Measurements from ENCODE around the gene FAM221B.
A peak's percentile ranks its signal among the peaks of the same experiment; 100 is the strongest.

Gene FAM221B, protein sequence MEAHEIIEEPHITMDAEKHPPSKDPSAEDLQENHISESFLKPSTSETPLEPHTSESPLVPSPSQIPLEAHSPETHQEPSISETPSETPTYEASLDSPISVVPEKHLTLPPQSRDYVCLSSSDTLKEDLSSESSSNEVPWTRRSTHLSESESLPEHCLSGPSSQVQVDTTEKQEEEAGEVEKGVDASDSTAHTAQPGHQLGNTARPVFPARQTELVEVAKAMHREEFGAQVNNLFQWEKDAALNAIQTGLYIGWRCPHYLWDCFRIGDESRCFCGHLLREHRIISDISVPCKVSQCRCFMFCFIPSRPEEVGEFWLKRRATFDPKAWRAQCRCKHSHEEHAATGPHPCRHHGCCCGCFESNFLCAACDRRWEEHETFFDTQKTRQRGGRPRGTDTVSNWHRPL

DNA sequence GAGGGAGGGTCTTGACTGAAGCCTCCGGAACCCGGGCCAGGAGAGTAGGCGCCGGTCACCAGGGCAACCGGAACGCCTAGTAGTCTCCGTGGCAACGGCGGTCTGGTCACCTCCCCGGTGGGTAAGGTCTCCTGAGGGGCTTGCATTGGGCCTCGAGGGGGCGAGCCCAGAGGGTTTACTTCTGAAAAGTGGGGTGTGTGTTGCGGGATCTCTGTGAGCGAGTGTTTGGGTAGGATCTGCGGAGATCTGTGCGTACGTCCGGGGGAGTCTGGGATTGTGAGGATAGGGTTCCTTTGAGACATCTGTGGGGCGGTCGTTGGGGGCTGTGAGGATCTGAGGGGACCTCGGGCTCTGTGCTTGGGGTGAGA is at the start of gene FAM221B:
TSS of gene FAM221B (minus strand) at position 17 of the 368 bp plus-strand sequence. CDS start 2,571 bp downstream, outside the sequence.
- DNase-seq = no peak

DNA sequence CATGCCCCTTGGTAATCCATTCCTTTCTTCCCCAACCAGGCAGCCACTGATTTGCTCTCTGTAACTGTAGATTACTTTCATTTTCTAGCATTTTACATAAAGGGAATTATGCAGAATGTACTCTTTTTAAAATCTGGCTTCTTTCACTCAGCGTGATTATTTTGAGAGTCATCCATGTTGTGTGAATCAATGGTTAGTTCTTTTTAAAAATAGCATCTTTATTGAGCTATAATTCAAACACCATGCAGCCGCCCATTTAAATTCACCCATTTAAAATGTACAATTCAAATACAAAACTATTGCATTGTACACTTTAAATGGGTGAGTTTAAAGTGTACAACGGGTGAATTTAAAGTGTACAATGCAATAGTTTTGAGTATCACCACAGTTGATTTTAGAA is 44.0 kb upstream of the FAM221B start:
- DNase-seq = no peak

DNA sequence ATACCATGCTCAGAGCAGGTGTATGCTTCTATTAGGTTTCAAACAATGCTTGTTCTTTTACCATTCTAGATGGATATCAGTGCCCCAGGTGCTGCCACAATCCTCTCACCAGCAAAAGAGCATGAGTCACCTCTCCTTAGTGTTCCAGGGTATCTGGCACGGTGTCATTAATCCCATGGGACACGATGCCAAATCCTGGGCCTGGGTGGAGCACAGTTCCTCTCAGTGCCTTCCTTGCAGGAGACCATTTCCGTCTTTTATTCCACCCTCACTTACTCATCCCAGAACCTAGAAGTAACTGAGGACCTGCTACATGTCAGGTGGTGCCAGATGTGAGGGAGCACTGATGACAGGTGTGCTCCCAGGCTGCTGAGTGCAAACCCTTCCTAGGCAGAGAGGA is 43.0 kb upstream of the FAM221B start:
- DNase-seq = no peak

DNA sequence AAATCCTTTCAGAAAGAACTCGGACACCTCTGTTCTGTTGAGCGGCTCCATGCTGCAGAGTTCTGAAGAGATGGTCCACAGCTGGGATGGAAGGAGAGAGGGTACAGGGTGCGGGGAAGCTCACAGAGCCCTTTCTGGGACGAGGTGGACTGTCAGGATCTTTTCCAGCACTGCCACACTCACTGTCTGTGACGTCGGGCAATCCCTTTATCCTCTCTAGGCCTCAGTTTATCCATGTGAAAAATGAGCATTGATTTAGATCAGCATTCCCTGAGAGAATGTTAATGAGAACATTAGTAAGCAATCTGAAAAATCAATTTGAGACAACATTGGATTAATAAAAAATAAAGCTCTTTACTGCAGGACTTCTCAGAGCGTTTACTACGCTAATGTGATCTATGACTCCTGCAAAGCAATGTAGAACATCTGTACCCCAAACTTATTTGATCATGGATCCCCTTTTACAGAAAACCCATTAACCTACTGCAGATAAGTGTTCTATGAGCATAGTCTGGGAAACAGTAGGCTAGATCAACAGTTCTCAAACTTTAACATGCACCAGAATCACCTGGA is 41.9 kb upstream of the FAM221B start, which contains the start of gene OR13J1:
TSS of gene OR13J1 (minus strand) at position 51 of the 573 bp plus-strand sequence. CDS start at position 51, 0 bp downstream.
- DNase-seq = no peak

DNA sequence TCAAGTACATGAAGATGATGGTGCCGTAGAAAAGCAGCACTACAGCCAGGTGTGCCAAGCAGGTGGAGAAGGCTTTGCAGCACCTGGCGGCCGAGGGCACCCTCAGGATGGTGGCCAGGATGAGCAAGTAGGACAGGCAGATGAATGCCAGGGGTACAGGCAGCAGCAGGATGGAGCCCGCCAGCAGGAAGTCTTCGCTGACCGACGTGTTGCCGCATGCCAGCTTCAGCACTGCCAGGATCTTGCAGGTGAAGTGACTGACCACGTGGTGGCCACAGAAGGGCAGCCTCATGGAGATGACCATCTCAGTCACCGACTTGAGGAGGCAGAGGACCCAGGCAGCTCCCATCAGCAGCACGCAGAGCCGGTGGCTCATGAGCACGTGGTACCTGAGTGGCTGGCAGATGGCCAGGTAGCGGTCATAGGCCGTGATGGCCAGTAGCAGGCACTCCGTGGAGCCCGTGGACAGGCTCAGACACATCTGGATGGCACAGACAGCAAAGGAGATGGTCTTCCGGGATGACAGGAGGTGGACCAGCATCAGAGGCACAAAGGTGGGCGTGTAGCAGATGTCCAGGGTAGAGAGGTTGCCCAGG is 41.2 kb upstream of the FAM221B start:
- no peak for DNase-seq

DNA sequence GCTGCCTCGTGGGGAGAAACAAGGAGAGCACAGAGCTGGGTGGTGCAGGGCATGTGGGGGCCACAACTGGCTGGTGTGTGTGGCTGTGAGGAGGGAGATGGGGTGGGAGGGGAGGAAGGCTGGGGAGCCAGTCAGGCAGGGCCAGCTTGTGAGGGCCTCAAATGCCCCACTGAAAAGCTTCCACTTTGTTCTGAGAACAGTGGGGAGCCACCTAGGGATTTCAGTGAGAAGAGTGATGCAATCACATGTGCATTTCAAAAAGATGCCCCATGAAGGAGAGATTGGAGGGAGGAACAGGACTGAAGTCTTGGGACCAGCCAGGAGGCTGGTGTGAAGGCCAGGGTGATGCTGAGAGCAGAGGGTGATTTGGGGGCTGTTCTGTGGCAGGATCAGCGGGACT is 40.4 kb upstream of the FAM221B start:
- no peak for DNase-seq

DNA sequence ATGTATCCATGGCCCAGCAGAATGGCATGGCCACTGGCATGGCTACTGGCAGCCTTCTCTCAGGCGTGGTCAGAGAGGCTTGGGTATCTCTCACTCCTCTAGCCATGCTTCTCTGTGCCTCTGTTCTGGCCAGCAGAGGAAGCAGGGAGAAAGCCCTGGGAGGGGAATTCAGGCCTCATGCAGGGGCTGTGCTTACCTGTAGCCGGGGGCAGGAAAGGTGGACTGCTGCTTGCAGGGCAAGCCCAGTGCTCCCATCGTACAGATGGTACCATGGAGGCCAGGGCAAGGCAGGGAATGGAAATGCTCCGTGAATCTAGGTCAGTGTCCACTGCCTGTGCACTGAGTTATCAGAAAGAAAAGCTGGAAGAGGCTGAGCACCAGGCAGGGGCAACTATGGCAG is 39.0 kb upstream of the FAM221B start:
- no peak for DNase-seq

DNA sequence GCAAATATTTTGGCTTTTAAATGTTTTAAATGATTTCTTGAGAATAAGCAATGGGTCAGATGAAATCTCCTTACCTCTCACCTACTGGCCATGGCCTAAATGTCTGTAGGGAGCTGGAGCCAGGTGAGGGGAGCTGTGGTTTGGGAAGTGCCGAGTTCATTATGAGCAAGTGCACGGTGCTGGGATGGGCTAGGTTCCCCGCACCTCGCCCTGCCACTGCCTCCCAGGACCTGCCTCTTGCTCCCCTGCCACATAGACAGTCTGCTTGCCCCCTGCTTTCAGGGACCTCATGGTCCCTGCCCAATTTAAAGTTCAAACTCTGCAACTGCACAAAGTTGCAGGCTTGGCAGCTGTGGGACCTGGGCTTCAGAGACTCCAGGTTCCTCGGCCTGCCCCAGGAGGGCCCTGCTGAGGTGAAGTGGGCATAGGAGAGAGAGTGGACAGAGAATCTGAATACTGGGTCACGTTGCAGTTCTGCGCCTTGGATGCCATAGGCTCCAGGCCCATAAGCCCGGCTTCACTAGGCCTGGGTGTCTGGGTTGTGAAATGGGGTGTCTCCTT is 36.2 kb upstream of the FAM221B start:
- no peak for DNase-seq

DNA sequence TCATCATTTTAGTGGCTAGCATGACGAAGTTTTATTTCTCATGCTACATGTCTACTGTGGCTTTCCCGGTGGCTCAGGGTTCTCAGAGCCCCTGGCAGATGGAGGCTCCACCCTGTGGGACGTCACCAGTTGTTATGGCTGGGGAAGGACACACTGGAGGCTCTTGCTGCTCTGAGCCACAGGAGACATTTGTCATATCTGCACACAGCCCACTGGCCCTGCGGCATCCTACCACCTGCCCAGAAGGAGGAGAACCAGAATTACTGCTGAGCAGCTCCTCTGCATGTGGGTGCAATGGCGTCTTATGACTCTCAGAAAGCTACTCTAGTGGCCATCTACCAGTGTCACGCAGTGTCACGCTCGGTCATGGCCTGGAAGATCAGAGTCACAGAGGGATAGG is 35.1 kb upstream of the FAM221B start:
- no peak for DNase-seq

DNA sequence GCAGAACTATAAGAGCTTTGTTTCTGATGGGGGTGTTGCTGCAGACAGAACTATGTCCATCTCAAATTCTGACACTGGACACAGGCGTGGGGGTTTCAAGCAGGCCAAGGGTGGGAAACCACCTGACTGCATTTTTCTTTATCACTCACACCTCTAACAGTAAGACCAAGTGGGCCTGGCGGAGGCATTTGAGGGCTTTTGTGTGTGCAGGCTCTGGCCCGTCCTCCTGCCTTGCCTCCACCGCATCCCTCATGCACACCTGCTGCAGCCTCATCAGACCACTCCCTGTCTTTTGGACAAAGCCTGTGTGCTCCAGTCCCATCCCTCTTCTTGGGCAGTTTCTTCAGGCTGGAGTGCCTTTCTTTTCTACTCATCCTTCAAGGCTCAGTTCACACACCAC is 33.8 kb upstream of the FAM221B start:
- DNase-seq = no peak

DNA sequence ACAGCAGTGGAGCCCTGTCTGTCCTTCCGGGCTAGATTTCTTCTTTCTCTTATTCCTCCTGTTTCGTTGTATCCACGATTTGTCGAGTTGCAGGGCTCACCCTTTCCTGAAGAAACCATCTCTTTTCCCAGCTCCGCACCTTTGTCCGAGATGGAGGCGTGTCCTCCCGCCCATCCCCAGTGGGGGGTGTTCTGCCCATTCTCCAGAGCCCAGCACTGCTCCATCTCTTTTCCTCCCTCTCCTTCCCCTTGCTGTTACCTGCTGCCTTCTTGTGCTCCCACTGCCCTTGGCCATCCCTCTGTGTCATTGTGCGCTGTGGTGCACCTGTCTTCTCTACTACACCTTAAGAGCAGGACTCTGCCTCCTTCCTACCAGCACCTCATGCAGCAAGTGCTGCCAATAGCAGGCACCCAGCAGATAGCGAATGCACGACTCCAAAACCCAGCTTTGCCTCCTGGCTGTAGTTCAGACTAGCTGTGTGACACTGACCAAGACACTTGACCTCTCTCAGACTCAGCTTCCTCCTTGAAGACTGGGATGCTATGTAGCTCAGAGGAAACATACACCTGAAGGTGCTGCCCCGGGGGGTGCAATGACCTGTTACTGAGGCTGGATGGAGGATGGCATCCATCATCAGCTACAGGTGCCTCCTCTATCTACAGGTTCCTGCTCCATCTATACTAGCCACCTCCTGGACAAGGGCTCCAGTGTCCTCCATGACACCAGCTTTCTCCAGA is 32.8 kb upstream of the FAM221B start:
- peak; percentile 11 for DNase-seq

DNA sequence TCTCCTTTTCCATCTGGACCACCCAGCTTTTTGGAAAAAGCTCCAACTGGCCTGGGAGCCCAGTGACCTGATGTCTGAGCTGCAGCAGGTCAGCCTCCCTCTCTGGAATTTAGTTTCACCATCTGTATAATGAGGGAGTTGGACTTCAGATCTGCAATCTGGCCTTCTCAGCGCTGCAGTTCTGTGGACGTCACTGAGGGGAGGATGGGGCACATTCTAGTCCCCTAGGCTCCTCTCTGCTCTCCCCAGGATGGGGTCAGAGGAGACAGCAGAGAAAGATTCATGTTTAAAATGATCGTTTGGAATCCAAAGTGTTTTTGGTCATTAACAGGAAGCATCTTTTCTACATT is 31.4 kb upstream of the FAM221B start:
- peak; percentile 20 for DNase-seq

DNA sequence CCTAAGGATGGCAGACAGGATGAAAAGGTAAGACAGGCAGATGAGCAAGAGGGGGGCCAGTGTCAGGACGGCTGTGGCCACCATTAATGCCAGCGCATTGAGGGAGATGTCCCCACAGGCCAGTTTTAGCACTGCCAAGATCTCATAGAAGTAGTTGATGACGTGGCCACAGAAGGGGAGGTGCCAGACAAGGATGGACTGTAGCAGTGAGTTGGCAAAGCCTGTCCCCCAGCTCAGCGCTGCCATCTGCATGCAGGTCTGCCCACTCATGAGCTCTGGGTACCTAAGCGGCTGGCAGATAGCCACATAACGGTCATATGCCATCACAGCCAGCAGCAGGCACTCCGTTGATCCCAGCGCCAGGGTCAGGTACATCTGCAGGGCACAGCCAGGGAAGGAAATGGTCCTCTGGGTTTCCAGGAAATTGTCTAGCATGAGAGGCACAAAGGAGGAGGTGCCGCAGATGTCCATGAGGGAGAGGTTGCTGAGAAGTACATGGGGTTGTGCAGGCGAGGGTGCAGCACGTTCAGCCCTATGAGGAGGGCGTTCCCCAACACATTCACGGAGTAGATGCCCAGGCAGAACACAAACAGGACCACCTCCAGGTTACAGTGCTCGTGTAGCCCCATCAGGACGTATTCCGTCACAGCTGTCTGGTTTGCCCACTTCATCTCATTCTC is 30.9 kb upstream of the FAM221B start:
- DNase-seq = peak; percentile 33

DNA sequence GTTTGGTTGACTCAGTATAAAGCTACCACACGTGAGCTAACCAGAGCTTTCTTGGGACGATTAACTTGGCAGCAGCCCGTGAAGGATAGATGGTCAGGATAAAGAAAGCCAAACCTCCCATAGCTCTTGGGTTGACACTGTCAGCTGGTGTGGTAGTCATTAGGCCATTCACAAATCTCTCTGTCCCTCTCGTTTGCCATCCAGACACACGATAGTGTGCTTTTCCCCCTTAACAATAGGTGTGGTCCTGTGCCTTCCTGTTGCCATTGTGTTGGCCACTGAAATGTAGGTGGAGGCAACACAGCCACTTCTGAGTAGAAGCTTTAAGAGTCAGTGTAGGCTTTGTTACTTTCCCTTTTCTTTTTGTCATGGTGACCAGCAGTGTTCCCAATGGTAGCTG is 29.9 kb upstream of the FAM221B start:
- DNase-seq = peak; percentile 8

DNA sequence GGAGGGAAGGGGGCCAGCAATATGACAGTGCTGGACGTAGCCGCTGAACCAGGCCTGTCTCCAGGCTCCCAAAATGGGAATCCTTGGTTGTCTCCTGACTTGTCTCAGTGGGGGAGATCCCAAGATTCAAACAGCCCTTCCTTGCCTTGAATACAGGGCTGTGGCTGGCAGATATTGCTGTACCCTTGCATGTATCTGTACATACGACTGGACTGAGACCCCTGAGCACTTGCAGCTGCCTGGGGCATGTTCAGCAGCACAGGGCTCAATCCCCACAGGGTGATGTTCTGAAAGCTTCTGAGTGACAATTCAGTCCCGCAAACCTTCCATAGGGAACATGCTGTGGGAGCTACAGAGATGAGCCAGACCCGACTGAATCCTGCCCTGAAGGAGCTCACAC is 28.4 kb upstream of the FAM221B start:
- DNase-seq = peak; percentile 4

DNA sequence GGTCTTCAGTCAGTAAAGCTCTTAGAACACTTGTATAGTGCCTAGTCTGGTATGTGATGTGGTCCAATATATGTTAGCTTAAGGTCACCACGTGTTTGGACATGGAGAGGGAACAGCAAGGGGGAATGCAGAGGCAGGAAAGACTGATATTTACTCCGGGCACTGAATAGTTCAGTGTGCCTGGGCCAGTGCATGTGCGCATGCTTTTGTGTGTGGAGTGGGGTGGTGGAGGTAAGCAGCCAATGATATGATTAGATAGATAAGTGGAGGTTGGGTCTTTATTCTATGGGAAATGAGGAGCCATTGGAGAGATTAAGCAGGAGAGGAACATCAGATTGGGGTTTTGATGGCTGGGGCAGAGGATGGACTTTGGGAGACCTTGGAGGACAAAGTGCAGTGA is 27.7 kb upstream of the FAM221B start:
- DNase-seq = peak; percentile 3

DNA sequence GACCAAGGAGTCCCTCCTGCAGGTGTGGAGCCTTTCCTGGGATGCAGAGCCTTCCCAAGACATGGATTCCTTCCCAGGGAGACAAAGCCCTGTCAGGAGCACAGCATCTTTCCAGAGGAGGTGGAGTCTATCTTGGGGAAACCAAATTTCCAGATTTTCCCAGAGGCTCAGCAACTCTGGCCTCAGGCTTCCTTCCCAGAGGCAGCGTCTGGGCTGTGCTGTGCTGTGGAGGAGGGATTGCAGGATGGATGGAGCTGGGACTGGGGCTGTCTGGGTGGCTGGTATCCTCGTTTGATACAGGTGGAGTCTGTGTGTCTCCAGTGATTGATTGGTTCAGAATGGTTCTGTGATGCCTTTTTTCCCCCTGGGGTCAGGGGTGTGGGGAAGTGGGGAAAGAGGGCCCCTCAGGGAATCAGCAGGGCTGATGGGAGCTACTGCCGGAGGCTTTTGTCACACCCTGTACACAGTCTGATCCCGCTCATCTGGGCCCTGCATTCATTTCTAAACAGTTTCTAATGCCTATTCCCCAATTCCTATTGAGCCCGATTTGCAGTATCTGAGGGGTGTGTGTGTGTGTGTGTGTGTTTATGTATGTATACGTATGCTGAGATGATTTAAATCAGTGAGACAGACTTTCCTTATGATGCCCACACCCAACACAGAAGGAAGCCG is 25.7 kb upstream of the FAM221B start:
- DNase-seq = peak; percentile 10

DNA sequence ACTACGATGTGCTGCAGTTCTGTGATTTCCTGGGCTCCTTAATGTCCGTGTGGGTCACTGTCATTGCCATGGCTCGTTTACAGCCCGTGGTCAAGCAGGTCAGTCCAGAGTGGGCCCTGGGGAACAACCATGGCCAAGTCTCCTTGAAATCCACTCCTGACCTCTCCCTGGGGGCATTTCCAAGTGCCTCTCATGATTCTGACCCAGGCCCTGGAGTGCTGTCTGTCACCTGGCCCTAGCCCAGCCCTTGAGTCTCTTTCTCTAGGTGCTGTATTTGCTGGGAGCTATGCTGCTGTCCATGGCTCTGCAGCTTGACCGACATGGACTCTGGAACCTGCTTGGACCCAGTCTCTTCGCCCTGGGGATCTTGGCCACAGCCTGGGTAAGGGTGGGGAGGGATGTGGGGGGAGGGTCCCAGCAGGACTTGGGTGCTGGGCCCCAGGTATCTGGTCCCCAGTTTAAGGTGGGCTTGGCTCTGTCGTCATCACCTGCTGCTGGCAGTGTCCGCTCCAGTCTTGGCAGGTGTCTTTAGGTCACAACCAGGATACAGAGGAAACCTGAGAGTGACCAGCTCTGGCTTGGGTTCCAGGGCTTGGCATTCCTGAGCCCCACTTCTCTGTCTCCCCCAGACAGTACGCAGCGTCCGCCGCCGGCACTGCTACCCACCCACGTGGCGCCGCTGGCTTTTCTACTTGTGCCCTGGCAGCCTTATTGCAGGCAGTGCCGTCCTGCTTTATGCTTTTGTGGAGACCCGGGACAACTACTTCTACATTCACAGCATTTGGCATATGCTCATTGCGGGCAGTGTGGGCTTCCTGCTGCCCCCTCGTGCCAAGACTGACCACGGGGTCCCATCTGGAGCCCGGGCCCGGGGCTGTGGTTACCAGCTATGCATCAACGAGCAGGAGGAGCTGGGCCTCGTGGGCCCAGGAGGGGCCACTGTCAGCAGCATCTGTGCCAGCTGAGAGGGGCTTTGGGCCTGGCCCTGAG is 24.6 kb upstream of the FAM221B start:
- DNase-seq = peak; percentile 13

DNA sequence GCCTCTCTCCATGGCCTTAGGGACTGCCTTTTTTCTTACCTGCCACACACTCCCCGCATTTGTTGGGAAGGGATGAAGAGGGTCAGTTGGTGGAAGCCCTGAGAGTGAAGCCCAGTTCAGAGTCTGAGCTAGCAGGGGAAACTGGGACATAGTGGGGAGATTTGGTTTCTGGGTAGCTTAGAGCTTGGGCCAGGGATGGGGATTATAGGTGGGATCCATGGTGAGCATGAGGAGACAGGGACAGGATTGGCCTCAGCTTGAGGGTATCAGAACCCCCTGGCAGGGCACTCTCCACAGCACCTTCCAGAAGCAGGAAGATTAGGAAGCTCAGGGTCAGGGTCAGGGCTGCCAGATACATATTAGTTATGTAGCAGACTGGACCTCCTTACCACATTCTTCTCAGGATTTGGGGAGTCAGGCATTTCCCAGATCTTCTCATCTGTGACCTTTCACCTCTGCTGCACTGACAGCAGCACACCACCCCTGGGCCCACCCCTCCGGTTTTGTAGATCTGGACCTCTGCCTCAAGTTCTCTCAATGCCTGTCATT is 23.8 kb upstream of the FAM221B start:
- DNase-seq = peak; percentile 7

DNA sequence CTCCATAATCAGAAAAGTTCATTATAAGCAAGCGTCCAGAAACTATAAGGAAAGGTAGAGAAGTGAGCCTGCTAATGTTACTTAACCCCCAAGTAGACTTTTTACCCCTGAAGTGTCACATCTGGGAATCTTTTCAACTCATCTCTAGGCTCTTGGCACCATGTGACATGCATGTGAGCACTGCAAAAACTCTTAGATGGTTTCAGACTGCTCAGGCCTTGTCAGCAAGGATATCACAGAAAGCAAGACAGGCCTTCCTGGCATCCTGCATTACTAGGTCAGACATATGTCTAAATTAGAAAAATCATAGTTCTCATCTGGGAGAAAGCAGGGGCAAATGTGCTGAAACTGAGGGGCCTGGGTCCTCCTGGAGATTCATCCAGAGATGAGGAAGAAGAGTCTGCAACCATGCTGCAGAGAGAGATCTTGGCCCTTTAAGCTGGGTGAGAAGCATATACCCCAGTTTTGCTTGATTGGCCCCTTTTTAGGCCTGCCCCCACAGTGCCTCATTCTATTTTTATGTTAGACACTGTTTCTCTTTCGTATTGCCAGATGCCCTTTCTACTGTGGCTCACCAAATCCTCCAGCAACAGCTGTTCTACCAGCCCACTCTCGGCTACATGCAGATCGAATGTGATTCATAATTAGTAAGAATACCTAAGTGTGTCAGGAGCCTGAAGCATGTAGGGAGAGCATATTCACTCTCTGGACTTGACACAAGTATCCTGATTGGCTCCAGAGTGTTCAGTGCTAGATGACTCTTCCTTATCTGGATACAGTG is 19.4 kb upstream of the FAM221B start:
- DNase-seq = no peak

All from femur (tissue), 1 donor.